RWPE1 (cell line): ENCODE results near the gene SLC25A43.
A peak's percentile ranks its signal among the peaks of the same experiment; 100 is the strongest.

Experiments used
- CTCF ChIA-PET: fragments of 350-600 bp; sonication (Branson Sonifier 250); formaldehyde crosslinking; extraction: SDS; loops from one replicate; lab custom pipeline; 2021; lab: Yijun Ruan, JAX
- POLR2A ChIA-PET: fragments of 400-600 bp; formaldehyde crosslinking; extraction: SDS; loops from one replicate; lab custom pipeline; 2020; ENCODE audit warnings: antibody characterized with exemption; ENCODE audit not compliant: low non-redundant PET; lab: Yijun Ruan, JAX
- DNase-seq: peaks from one replicate; pipeline ENCODE4 v3.0.0; 2012; ENCODE audit warnings: low spot score
- H3K27ac ChIP-seq: fragments of 450-650 bp; 2 replicates; pipeline ENCODE4 v1.5.1; 2017
- TF ChIP-seq, protein P1 (sequence below): fragments of 450-650 bp; conservative IDR thresholded peaks from 2 replicates; pipeline ENCODE4 v1.5.1; 2017; ENCODE audit warnings: low read depth, mild to moderate bottlenecking

Gene SLC25A43

DNA sequence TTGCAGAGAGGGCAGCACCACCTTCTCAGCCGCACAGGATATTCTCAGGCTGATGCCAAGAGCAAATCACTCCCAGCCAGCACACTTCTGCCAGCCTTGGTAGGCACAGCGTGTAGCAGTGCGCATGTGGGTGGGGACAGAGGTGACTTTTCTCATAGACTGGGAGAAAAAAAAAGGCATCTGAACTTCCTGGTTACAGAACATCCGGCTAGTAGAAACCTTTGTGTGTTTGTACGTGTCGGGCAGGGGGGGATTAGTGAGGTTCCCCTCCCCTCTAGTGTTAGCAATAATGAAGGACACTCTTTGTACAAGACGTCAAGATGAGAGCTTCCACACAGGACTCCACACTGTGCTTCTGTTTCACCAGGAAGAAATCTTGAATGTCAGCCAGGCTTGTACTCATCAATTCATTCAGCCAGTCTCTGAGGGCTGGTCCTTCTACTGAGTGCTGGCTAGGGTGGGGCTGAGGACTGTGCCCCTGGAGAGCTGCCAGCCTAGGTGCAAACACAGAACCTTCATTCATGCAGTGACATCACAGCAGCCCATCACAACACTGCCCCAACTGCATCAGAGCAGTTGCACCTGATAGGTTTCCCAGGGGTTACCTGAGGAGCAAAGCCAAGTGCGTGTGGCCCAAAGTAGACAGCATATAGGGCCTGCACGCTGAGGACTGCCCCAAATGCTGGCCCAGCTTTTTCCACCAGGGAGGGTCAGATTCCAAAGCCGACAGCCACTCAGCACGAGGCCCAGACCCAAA lies 103.8 kb downstream of the SLC25A43 start:
- TF ChIP-seq, protein P1, sequence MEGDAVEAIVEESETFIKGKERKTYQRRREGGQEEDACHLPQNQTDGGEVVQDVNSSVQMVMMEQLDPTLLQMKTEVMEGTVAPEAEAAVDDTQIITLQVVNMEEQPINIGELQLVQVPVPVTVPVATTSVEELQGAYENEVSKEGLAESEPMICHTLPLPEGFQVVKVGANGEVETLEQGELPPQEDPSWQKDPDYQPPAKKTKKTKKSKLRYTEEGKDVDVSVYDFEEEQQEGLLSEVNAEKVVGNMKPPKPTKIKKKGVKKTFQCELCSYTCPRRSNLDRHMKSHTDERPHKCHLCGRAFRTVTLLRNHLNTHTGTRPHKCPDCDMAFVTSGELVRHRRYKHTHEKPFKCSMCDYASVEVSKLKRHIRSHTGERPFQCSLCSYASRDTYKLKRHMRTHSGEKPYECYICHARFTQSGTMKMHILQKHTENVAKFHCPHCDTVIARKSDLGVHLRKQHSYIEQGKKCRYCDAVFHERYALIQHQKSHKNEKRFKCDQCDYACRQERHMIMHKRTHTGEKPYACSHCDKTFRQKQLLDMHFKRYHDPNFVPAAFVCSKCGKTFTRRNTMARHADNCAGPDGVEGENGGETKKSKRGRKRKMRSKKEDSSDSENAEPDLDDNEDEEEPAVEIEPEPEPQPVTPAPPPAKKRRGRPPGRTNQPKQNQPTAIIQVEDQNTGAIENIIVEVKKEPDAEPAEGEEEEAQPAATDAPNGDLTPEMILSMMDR: no peak
- POLR2A ChIA-PET: interaction anchor here (1.3 to 1.4 kb wide), 2 partner anchors 9 kb away, joined by 7 to 8 read pairs; no protein-coding TSS in a partner anchor
- peak; percentile 34 for DNase-seq
- CTCF ChIA-PET: interaction anchor here (0.5 to 1.8 kb wide), 3 partner anchors 10 to 21 kb away, joined by 3 to 6 read pairs (median 5); no protein-coding TSS in a partner anchor
- peak overlapping the region; percentile 97 for H3K27ac ChIP-seq

DNA sequence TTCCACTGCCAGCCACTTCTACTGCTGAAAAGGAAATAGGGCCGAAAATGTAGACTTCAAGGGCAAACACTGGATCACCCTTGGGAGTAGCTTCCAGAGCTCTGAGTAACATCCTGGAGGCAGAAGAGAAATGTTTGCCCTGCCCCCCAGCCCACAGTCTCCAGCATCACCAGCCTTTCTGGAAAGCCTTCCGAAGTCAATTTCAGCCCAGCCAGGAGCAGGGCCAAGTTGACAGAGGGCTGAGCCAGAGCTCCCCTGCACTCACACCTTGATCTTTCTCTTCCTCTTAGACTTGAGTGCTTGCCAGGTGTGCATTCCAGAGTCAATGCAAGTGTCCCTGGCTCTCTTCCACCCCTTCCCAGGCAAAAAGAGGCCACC lies 104.3 kb downstream of the SLC25A43 start:
- ChIA-PET POLR2A (interaction anchor here (1.3 to 1.4 kb wide), 2 partner anchors 9 kb away, joined by 7 to 8 read pairs; no protein-coding TSS in a partner anchor), CTCF (interaction anchor here (0.5 to 1.8 kb wide), 3 partner anchors 9 to 21 kb away, joined by 3 to 6 read pairs (median 5); no protein-coding TSS in a partner anchor)
- TF ChIP-seq, protein P1: no peak
- DNase-seq: peak; percentile 78
- peak overlapping the region; percentile 97 for H3K27ac ChIP-seq
